GM23338 (cell line): ENCODE results near the gene EPS8.

Experiments used
- CREB1 ChIP-seq: fragments of 250-450 bp; sonication (Bioruptor Pico); IDR thresholded peaks from 2 replicates; pipeline ENCODE4 v1.5.0; 2020; ENCODE audit warnings: low read depth, mild to moderate bottlenecking, moderate library complexity
- EZH2 ChIP-seq: fragments of 200-600 bp; sonication (generic); IDR thresholded peaks from one replicate; pipeline ENCODE4 v1.8.0; 2017; ENCODE audit warnings: antibody characterized with exemption, mild to moderate bottlenecking, low read depth; ENCODE audit not compliant: unreplicated experiment
- EZH2phosphoT487 ChIP-seq: fragments of 200-600 bp; sonication (generic); IDR thresholded peaks from one replicate; pipeline ENCODE4 v1.8.1; 2018; ENCODE audit warnings: antibody characterized with exemption; ENCODE audit not compliant: unreplicated experiment
- TF ChIP-seq, protein P1 (sequence below), 2 experiments: fragments of 200-600 bp in 1 of 2; sonication (generic) in 1 of 2; conservative IDR thresholded peaks; 2 replicates each; pipeline versions ENCODE4 v1.5.1 to v1.6.1; 2016 to 2017; ENCODE audit warnings: antibody characterized with exemption in 2 of 2, low read depth in 2 of 2, mild to moderate bottlenecking in 2 of 2, moderate library complexity in 1 of 2
- TF ChIP-seq, protein P2 (sequence below): IDR thresholded peaks from one replicate; pipeline ENCODE4 v1.6.1; 2018; ENCODE audit warnings: antibody characterized with exemption; ENCODE audit not compliant: unreplicated experiment

DNA sequence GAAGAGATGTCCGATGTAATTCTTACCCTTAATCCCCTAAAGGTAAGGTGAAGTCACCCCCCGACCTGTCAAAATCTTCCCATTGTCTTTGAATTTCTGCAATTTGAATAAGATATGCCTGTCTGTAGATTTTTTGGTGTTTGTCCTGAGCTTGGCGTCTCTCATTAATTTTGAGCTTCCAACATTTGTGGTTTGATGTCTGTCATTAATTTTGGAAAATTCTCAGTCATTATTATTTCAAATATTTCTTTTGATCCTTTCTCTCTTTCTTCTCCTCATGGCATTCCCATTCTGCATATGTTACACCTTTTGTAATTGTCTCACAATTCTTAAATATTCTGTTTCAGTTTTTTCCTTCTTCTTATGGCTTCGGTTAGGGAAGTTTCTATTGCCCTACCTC, 60.1 kb downstream of the EPS8 start:
- TF ChIP-seq, protein P1, sequence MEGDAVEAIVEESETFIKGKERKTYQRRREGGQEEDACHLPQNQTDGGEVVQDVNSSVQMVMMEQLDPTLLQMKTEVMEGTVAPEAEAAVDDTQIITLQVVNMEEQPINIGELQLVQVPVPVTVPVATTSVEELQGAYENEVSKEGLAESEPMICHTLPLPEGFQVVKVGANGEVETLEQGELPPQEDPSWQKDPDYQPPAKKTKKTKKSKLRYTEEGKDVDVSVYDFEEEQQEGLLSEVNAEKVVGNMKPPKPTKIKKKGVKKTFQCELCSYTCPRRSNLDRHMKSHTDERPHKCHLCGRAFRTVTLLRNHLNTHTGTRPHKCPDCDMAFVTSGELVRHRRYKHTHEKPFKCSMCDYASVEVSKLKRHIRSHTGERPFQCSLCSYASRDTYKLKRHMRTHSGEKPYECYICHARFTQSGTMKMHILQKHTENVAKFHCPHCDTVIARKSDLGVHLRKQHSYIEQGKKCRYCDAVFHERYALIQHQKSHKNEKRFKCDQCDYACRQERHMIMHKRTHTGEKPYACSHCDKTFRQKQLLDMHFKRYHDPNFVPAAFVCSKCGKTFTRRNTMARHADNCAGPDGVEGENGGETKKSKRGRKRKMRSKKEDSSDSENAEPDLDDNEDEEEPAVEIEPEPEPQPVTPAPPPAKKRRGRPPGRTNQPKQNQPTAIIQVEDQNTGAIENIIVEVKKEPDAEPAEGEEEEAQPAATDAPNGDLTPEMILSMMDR (conservative IDR thresholded peaks at IDR 0.05; ENCODE audit: low read depth in 2 of 2): no peak
- TF ChIP-seq EZH2 (no peak), CREB1 (CRISPR knock-in tag) (no peak), EZH2phosphoT487 (no peak)
- TF ChIP-seq, protein P2, sequence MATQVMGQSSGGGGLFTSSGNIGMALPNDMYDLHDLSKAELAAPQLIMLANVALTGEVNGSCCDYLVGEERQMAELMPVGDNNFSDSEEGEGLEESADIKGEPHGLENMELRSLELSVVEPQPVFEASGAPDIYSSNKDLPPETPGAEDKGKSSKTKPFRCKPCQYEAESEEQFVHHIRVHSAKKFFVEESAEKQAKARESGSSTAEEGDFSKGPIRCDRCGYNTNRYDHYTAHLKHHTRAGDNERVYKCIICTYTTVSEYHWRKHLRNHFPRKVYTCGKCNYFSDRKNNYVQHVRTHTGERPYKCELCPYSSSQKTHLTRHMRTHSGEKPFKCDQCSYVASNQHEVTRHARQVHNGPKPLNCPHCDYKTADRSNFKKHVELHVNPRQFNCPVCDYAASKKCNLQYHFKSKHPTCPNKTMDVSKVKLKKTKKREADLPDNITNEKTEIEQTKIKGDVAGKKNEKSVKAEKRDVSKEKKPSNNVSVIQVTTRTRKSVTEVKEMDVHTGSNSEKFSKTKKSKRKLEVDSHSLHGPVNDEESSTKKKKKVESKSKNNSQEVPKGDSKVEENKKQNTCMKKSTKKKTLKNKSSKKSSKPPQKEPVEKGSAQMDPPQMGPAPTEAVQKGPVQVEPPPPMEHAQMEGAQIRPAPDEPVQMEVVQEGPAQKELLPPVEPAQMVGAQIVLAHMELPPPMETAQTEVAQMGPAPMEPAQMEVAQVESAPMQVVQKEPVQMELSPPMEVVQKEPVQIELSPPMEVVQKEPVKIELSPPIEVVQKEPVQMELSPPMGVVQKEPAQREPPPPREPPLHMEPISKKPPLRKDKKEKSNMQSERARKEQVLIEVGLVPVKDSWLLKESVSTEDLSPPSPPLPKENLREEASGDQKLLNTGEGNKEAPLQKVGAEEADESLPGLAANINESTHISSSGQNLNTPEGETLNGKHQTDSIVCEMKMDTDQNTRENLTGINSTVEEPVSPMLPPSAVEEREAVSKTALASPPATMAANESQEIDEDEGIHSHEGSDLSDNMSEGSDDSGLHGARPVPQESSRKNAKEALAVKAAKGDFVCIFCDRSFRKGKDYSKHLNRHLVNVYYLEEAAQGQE: no peak
